Omental fat pad (tissue), 4 donors: Measurements from ENCODE around the gene SNRNP27. TPM values are rescaled to one million over a fixed set of nuclear protein-coding genes. Genes with fewer than 3 reads are reported as not detected.

Experiments used
- ATAC-seq: fragments of 150-250 bp; one replicate; pipeline ENCODE4 v1.9.1; 2016; ENCODE audit warnings: mild to moderate bottlenecking, moderate library complexity; ENCODE audit not compliant: low FRiP score
- DNase-seq: peaks from one replicate; pipeline ENCODE4 v3.0.0-alpha.2; 2019; ENCODE audit warnings: low spot score
- total RNA-seq, 4 donors: library from RNA; depleted of rRNA; stranded (reverse); fragments of >200 nt; gene quantifications; one replicate each; pipeline ENCODE4 v1.1.0, GENCODE V29; 2016
- TF ChIP-seq, protein P1 (sequence below), 3 donors: fragments of 450-650 bp; IDR thresholded peaks; one replicate each; pipeline ENCODE4 v1.5.1; 2016 to 2017; ENCODE audit warnings: antibody characterized with exemption in 3 of 3, mild to moderate bottlenecking in 3 of 3, moderate library complexity in 2 of 3

The SNRNP27 gene
- total RNA-seq, 4 donors from 2014 or later, result 56.0 to 92.1 (median 72.1) TPM

DNA sequence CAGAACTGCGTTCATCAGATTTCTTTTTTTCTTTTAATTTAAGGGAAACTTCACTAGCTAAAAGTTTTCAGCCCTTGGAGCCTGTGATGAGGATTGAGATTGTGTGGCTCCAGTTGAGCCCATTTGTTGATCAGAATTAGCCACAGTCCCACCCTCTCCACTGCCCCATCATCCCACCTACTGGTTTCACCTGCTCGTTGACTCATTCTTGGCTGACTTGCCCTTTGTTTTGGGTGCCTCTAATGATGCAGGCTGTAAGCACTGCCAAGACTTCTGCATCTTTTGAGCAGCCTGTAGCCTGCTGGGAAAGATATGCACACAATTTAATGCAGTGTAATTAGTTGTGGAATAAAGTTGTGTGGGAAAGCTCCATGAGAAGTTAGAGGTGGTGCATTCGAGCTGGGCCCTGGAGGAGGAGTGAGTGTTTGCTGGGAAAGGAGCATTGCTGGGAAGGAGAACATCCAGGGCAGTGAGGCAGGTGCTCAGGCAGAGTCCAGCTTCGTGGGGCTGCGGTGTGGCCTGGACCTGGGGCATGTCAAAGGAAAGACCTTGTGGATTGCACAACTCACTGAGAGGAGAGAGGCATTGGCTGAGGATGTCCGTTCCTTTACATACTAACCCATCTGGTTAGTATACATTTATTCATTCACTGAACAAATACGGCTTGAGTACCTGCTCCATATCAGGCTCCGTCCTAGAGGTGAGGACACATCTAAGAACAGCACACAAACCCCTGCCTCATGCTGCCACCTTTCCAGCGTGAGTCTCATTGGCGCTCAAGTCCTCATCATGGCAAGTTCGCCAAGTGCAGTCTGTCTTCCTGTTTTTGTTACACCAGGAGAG, 49.5 kb downstream of the SNRNP27 start:
- TF ChIP-seq, protein P1, sequence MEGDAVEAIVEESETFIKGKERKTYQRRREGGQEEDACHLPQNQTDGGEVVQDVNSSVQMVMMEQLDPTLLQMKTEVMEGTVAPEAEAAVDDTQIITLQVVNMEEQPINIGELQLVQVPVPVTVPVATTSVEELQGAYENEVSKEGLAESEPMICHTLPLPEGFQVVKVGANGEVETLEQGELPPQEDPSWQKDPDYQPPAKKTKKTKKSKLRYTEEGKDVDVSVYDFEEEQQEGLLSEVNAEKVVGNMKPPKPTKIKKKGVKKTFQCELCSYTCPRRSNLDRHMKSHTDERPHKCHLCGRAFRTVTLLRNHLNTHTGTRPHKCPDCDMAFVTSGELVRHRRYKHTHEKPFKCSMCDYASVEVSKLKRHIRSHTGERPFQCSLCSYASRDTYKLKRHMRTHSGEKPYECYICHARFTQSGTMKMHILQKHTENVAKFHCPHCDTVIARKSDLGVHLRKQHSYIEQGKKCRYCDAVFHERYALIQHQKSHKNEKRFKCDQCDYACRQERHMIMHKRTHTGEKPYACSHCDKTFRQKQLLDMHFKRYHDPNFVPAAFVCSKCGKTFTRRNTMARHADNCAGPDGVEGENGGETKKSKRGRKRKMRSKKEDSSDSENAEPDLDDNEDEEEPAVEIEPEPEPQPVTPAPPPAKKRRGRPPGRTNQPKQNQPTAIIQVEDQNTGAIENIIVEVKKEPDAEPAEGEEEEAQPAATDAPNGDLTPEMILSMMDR (IDR thresholded peaks at IDR 0.05), result no peak
- DNase-seq (no peak), ATAC-seq (no peak)

DNA sequence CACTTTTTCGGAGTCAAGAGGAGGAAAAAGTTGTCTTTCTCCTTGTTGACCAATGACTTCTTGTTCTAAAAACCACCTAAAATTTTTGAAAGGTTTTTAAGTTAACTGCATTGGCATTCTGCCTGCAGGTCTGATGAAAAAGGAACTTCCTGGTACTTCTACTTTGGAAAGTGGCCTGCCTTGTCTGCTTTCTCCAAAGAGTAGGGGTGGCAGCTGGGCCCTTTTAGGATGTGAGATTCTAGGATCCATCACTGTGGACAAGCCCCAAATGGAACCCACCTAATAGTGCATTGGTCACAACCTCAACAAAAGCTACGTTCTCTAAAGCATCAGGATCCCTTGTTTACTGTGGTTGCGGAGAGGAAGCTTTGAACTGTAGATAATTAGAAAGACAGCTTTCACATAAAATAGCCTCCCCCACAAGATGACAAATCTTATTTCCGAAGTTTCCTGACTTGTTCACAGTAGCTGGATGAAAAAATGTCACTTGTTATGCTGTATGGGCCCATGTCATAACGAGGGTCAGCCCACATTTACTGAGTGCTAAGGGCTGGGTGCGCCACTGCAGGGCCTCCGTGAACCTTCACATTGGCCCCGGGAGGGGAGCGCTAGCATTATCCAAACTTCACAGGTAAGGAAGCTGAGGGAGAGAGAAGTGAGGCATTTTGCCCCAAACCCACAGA, 50.2 kb downstream of the SNRNP27 start:
- DNase-seq, result no peak
- ATAC-seq, result no peak
- TF ChIP-seq, protein P1 (IDR thresholded peaks at IDR 0.05), result no peak

DNA sequence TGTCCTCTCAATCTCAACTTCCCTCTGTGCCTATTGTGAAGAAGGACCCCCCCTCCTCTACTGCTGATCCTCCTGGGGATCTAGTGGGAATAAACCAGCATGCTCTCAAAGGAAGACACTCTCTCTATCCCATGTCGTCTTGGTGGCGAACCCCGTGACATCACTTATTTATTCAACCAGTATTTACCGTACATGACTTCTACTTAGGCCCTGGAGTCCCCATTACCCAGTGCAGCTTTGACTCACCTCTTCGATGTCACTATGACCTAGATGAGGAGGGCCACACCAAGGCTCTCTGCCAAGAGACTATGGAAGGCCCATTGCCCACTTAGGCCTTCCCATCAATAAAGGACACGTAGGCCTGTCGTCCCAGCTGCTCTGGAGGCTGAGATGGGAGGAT, 51.0 kb downstream of the SNRNP27 start:
- ATAC-seq, result no peak
- TF ChIP-seq, protein P1 (IDR thresholded peaks at IDR 0.05), result no peak

DNA sequence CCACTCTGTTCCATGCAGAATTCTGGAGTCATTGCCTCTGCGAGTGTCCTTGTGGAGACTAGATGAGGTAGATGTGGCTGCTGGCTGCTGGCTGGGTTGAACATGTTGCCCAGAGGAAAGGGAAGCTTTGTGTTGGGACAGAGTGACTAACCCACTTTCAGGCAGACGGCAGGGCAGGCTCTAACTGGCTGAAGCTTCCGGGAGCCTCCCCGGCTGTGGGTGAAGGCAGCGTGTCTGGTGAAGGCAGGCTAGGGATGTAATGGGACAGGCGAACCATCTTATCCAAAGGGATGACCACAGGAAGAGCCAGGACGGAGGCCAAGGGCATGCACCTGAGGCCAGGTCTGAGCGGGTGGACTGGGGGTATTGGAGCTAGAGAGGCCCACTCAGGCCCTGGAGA, 51.7 kb downstream of the SNRNP27 start:
- DNase-seq, result no peak
- TF ChIP-seq, protein P1 (IDR thresholded peaks at IDR 0.05), result no peak
- no peak for ATAC-seq

More for the DNA sequence above, 51.0 kb downstream of the SNRNP27 start:
- no peak for DNase-seq

DNA sequence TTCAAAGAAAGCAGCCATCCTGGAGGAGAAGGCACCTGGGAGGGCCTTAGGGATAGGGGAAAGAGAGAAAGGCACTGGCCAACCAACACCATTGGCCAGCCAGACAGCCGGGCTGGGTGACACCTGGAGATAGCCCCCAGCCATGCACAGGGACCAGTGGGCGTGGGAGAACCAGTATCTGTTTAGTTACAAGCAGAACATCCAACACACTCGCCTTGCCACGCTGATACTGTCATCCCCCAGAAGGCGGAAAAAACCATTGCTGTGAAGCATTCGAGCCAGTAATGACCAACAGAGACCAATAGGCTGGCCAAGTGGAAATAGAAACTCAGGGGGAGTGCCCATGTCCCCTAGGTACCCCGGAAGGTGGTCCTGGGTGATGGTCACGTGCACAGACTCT, 52.2 kb downstream of the SNRNP27 start:
- TF ChIP-seq, protein P1 (IDR thresholded peaks at IDR 0.05), result no peak
- ATAC-seq (no peak), DNase-seq (no peak)

DNA sequence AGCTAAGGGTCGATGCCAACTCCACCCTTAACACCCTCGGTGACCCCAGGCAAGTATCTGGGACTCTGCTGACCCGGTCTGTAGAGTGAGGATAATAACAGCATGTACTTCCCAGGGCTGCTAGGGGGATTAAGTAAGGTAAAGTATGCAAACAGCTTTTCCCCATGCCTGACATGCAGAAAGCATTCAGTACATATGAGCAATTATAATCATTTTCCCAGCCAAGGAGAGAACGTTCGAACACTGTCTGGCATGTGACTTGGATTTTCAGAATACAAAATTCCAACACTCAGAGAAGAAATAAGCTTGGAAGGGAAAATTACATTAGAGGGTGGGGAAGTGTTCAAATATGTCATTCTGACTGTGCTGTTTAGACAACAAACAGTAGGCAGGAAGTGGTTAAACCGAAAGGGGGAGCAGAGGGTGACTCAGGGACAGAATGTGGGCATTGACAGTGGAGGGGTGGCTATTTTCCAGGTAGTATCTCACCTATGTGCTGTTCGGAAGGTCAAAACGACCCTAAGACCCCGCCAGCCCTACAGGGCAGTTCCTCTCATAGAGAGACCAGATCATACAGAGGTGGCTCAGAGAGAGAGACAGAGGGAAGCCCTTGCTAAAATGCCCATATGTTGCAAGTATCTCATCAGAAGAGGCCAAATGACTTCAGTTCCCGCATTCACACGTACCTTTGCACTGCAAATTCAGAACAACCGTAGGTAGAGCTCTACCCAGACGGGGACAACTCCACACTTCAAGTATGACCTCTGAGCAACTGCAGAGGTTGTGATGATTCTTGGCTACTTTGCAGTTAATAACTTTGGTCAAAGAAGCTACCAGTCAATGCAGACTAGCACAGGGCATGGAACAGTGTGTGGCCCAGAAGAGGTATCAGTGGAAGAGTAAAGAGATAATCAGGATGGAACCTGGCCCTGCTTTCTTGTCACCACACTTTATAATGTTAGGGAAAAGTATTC, 52.9 kb downstream of the SNRNP27 start:
- ATAC-seq, result no peak
- DNase-seq, result no peak
- TF ChIP-seq, protein P1 (IDR thresholded peaks at IDR 0.05), result no peak
